WTC11 (cell line): ENCODE data around the gene DNM3. TPM values are rescaled to one million over a fixed set of nuclear protein-coding genes. Genes with fewer than 3 reads are reported as not detected.

Source experiments
- ATAC-seq: fragments of 200-7000 bp; cut with Tn5 transposase; 2 replicates; pipeline ENCODE4 v1.10.0; 2021; ENCODE audit warnings: mild to moderate bottlenecking, moderate library complexity
- CTCF ChIA-PET: fragments of 300-600 bp; sonication (Branson Sonifier 250); formaldehyde crosslinking; loops from one replicate; lab custom pipeline; 2021; ENCODE audit warnings: antibody characterized with exemption; lab: Charles Lee
- POLR2A ChIA-PET: fragments of 350-600 bp; sonication (Branson Sonifier 250); formaldehyde crosslinking; loops from one replicate; lab custom pipeline; 2021; ENCODE audit warnings: antibody characterized with exemption; lab: Charles Lee
- DNase-seq: peaks from one replicate; pipeline ENCODE4 v3.0.0; 2021; ENCODE audit warnings: low spot score
- H3K27ac Mint-ChIP-seq: 2 replicates; pipeline ENCODE4 v1.8.0; 2021; ENCODE audit warnings: mixed read lengths
- H3K27me3 Mint-ChIP-seq: 2 replicates; pipeline ENCODE4 v1.8.0; 2021; ENCODE audit warnings: low read depth, mild to moderate bottlenecking, moderate library complexity, mixed read lengths
- H3K36me3 Mint-ChIP-seq: 2 replicates; pipeline ENCODE4 v1.8.0; 2021; ENCODE audit warnings: mixed read lengths
- H3K4me1 Mint-ChIP-seq: 2 replicates; pipeline ENCODE4 v1.8.0; 2022; ENCODE audit warnings: mixed read lengths
- H3K4me3 Mint-ChIP-seq: 2 replicates; pipeline ENCODE4 v1.8.0; 2021; ENCODE audit warnings: mild to moderate bottlenecking, moderate library complexity, mixed read lengths
- H3K9me3 Mint-ChIP-seq: 2 replicates; pipeline ENCODE4 v1.8.0; 2021; ENCODE audit warnings: mixed read lengths
- ATF1 ChIP-seq: sonication (generic); formaldehyde crosslinking; IDR thresholded peaks from 2 replicates; pipeline ENCODE4 v1.8.1; 2023; ENCODE audit warnings: mild to moderate bottlenecking, moderate library complexity, missing genetic modification reagents
- CREB1 ChIP-seq: sonication (generic); formaldehyde crosslinking; IDR thresholded peaks from 2 replicates; pipeline ENCODE4 v1.8.0; 2023; ENCODE audit warnings: mild to moderate bottlenecking, missing genetic modification reagents
- CREM ChIP-seq: sonication (generic); formaldehyde crosslinking; IDR thresholded peaks from 2 replicates; pipeline ENCODE4 v1.8.1; 2022; ENCODE audit warnings: mild to moderate bottlenecking, missing genetic modification reagents, moderate library complexity
- GRHL2 ChIP-seq: fragments of 250-450 bp; sonication (Bioruptor Pico); IDR thresholded peaks from 2 replicates; pipeline ENCODE4 v1.8.0; 2022; ENCODE audit warnings: mild to moderate bottlenecking, moderate library complexity; ENCODE audit not compliant: insufficient replicate concordance, severe bottlenecking
- GTF2I ChIP-seq: fragments of 250-450 bp; sonication (Bioruptor Pico); conservative IDR thresholded peaks from 2 replicates; pipeline ENCODE4 v1.4.0; 2021; ENCODE audit warnings: mild to moderate bottlenecking
- HMGA2 ChIP-seq: fragments of 250-450 bp; sonication (Bioruptor Pico); IDR thresholded peaks from 2 replicates; pipeline ENCODE4 v1.4.0; 2021; ENCODE audit warnings: mild to moderate bottlenecking, moderate library complexity
- JUN ChIP-seq: sonication (generic); formaldehyde crosslinking; IDR thresholded peaks from 2 replicates; pipeline ENCODE4 v1.8.0; 2023; ENCODE audit warnings: mild to moderate bottlenecking, missing genetic modification reagents
- RORB ChIP-seq: fragments of 250-450 bp; sonication (Bioruptor Pico); IDR thresholded peaks from 2 replicates; pipeline ENCODE4 v1.9.0; 2021; ENCODE audit warnings: mild to moderate bottlenecking
- SMAD4 ChIP-seq: sonication (generic); formaldehyde crosslinking; IDR thresholded peaks from 2 replicates; pipeline ENCODE4 v1.8.0; 2022; ENCODE audit warnings: mild to moderate bottlenecking, missing genetic modification reagents
- ZNF232 ChIP-seq: sonication (generic); formaldehyde crosslinking; IDR thresholded peaks from 2 replicates; pipeline ENCODE4 v1.8.0; 2022; ENCODE audit warnings: mild to moderate bottlenecking, missing genetic modification reagents
- ZNF396 ChIP-seq: fragments of 250-450 bp; sonication (Bioruptor Pico); IDR thresholded peaks from 2 replicates; pipeline ENCODE4 v1.8.0; 2021; ENCODE audit warnings: mild to moderate bottlenecking, moderate library complexity, borderline replicate concordance
- ZNF423 ChIP-seq: fragments of 250-450 bp; sonication (Bioruptor Pico); IDR thresholded peaks from 2 replicates; pipeline ENCODE4 v2.1.2; 2022; ENCODE audit warnings: mild to moderate bottlenecking, moderate library complexity
- total RNA-seq: library from RNA; stranded (reverse); gene quantifications from 3 replicates; pipeline ENCODE4 v1.2.3, GENCODE V29; 2021
- TF ChIP-seq, protein P1 (sequence below): sonication (generic); formaldehyde crosslinking; IDR thresholded peaks from 2 replicates; pipeline ENCODE4 v1.8.1; 2023; ENCODE audit warnings: mild to moderate bottlenecking, missing genetic modification reagents, moderate library complexity
- TF ChIP-seq, protein P2 (sequence below): sonication (generic); formaldehyde crosslinking; IDR thresholded peaks from 2 replicates; pipeline ENCODE4 v1.8.0; 2023; ENCODE audit warnings: missing genetic modification reagents, mild to moderate bottlenecking, borderline replicate concordance
- TF ChIP-seq, protein P3 (sequence below): sonication (generic); formaldehyde crosslinking; IDR thresholded peaks from 2 replicates; pipeline ENCODE4 v1.8.1; 2022; ENCODE audit warnings: low read depth, missing genetic modification reagents, borderline replicate concordance
- TF ChIP-seq, protein P4 (sequence below): sonication (generic); formaldehyde crosslinking; IDR thresholded peaks from 2 replicates; pipeline ENCODE4 v1.8.1; 2022; ENCODE audit warnings: low read depth, mild to moderate bottlenecking, moderate library complexity, missing genetic modification reagents, borderline replicate concordance
- TF ChIP-seq, protein P5 (sequence below): fragments of 200-600 bp; IDR thresholded peaks from 2 replicates; pipeline ENCODE4 v1.8.0; 2022; ENCODE audit warnings: antibody characterized with exemption
- TF ChIP-seq, protein P6 (sequence below): fragments of 250-450 bp; sonication (Bioruptor Pico); IDR thresholded peaks from 2 replicates; pipeline ENCODE4 v1.9.0; 2021; ENCODE audit warnings: moderate library complexity, mild to moderate bottlenecking, inconsistent platforms, borderline replicate concordance
- TF ChIP-seq, protein P7 (sequence below): fragments of 250-450 bp; sonication (Bioruptor Pico); conservative IDR thresholded peaks from 2 replicates; pipeline ENCODE4 v1.9.0; 2021; ENCODE audit warnings: mild to moderate bottlenecking

DNM3 gene
- total RNA-seq, 1 experiment from 2014 or later: 1.9 TPM

DNA sequence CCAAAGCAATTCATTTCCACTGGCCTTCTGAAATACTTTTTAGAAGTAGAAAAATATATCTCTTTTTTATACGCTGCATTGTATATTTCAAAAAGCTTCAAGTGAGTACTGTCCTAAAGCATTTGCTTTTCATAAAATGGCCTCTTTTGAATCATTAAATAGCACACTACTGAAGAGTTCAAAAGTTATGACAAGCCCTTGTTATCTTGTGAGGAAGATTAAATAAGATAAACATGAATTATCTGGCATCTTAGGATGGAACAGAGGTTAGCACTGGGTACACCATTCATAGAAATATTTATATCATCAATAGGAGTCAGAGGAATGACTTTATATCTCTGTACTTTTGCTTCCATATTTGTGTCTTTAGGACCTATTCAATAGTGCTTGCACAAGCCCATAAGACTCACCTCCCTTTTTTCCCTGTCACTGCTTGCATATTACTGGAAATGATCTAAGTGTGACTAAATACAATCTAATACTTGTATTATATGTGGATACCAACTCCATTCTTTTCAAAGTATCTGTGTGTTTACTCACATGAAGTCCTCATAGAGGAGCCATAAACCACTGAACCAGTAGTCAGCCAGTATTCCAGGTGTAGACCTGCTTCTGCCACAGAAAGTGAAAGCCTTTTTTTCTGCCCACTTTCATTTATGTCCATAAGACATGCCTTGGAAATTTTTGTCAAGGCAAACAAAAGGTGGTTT lies 305.0 kb downstream of the DNM3 start:
- no peak overlapping the region for H3K4me3 Mint-ChIP-seq
- no peak for DNase-seq
- CTCF ChIA-PET: no interaction called here
- TF ChIP-seq, protein P1, sequence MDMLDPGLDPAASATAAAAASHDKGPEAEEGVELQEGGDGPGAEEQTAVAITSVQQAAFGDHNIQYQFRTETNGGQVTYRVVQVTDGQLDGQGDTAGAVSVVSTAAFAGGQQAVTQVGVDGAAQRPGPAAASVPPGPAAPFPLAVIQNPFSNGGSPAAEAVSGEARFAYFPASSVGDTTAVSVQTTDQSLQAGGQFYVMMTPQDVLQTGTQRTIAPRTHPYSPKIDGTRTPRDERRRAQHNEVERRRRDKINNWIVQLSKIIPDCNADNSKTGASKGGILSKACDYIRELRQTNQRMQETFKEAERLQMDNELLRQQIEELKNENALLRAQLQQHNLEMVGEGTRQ (CRISPR knock-in tag): no peak
- TF ChIP-seq CREM (CRISPR knock-in tag): no peak
- TF ChIP-seq, protein P2, sequence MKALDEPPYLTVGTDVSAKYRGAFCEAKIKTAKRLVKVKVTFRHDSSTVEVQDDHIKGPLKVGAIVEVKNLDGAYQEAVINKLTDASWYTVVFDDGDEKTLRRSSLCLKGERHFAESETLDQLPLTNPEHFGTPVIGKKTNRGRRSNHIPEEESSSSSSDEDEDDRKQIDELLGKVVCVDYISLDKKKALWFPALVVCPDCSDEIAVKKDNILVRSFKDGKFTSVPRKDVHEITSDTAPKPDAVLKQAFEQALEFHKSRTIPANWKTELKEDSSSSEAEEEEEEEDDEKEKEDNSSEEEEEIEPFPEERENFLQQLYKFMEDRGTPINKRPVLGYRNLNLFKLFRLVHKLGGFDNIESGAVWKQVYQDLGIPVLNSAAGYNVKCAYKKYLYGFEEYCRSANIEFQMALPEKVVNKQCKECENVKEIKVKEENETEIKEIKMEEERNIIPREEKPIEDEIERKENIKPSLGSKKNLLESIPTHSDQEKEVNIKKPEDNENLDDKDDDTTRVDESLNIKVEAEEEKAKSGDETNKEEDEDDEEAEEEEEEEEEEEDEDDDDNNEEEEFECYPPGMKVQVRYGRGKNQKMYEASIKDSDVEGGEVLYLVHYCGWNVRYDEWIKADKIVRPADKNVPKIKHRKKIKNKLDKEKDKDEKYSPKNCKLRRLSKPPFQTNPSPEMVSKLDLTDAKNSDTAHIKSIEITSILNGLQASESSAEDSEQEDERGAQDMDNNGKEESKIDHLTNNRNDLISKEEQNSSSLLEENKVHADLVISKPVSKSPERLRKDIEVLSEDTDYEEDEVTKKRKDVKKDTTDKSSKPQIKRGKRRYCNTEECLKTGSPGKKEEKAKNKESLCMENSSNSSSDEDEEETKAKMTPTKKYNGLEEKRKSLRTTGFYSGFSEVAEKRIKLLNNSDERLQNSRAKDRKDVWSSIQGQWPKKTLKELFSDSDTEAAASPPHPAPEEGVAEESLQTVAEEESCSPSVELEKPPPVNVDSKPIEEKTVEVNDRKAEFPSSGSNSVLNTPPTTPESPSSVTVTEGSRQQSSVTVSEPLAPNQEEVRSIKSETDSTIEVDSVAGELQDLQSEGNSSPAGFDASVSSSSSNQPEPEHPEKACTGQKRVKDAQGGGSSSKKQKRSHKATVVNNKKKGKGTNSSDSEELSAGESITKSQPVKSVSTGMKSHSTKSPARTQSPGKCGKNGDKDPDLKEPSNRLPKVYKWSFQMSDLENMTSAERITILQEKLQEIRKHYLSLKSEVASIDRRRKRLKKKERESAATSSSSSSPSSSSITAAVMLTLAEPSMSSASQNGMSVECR (CRISPR knock-in tag): no peak
- TF ChIP-seq, protein P3, sequence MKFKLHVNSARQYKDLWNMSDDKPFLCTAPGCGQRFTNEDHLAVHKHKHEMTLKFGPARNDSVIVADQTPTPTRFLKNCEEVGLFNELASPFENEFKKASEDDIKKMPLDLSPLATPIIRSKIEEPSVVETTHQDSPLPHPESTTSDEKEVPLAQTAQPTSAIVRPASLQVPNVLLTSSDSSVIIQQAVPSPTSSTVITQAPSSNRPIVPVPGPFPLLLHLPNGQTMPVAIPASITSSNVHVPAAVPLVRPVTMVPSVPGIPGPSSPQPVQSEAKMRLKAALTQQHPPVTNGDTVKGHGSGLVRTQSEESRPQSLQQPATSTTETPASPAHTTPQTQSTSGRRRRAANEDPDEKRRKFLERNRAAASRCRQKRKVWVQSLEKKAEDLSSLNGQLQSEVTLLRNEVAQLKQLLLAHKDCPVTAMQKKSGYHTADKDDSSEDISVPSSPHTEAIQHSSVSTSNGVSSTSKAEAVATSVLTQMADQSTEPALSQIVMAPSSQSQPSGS: no peak
- TF ChIP-seq, all 79 proteins: peak for 0
- Mint-ChIP-seq H3K9me3 (no peaks in the 10 kb centered on the region), H3K4me1 (peaks cover 45% of the 10 kb centered on the region), H3K36me3 (no peaks in the 10 kb centered on the region), H3K27ac (no peak overlapping the region), H3K27me3 (no peaks in the 10 kb centered on the region)
- ATAC-seq: no peak
- POLR2A ChIA-PET: no interaction called here

DNA sequence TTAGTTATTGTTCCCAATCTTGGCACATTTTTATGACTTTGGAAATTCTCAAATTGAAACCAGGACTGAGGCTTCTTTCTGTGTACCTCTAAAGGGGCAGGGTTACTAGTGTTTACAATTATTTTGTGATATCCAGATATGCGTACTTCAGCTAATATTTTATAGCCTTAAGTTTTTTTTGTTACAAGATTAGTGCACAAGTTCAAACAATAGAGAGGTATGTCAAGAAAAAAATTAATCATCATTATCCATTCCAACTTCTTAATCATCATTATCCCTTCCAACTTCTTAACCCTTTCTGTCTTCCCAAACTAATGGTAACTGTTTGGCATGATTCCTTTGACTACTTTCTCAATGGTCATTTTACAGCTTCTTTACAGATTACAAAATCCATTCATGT lies 306.2 kb downstream of the DNM3 start:
- Mint-ChIP-seq H3K4me1 (peaks cover 40% of the 10 kb centered on the region), H3K4me3 (no peak overlapping the region), H3K27me3 (no peaks in the 10 kb centered on the region), H3K9me3 (peaks cover 3% of the 10 kb centered on the region; the same call in 1 of the 2 replicates), H3K27ac (no peak overlapping the region), H3K36me3 (no peaks in the 10 kb centered on the region)
- TF ChIP-seq RORB (CRISPR knock-in tag) (no peak), SMAD4 (CRISPR knock-in tag) (no peak), CREB1 (CRISPR knock-in tag) (no peak), ZNF423 (no peak)
- no peak for DNase-seq
- ChIA-PET CTCF (interaction anchor here (2.6 kb wide), 1 partner anchor 252 kb away, joined by 13 read pairs; no protein-coding TSS in a partner anchor), POLR2A (no interaction called here)
- ATAC-seq: no peak

DNA sequence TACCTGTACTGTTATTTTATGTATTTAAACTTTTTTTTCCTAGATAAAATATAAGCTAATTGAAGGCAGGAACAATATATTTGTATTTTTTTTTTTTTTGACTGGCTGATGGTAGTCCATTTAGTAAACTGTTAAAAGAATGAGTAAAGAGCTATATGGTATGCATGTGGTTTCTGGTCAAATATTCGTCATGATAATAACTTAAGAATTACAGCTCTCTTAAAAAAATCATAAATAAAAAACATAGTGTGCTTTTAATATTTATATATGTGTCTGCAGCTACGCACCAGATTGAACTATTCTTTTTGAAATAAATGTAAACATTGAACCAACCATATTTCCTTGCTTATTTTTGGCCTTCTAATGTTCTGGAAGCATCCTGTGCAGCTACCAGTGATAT lies 306.9 kb downstream of the DNM3 start:
- CTCF ChIA-PET: interaction anchor here (2.6 kb wide), 1 partner anchor 251 kb away, joined by 13 read pairs; no protein-coding TSS in a partner anchor
- DNase-seq (no peak), ATAC-seq (no peak)
- Mint-ChIP-seq H3K9me3 (peaks cover 3% of the 10 kb centered on the region; the same call in 1 of the 2 replicates), H3K27me3 (no peaks in the 10 kb centered on the region), H3K4me3 (no peak overlapping the region), H3K27ac (no peak overlapping the region), H3K36me3 (no peaks in the 10 kb centered on the region), H3K4me1 (peaks cover 36% of the 10 kb centered on the region)
- TF ChIP-seq, protein P4, sequence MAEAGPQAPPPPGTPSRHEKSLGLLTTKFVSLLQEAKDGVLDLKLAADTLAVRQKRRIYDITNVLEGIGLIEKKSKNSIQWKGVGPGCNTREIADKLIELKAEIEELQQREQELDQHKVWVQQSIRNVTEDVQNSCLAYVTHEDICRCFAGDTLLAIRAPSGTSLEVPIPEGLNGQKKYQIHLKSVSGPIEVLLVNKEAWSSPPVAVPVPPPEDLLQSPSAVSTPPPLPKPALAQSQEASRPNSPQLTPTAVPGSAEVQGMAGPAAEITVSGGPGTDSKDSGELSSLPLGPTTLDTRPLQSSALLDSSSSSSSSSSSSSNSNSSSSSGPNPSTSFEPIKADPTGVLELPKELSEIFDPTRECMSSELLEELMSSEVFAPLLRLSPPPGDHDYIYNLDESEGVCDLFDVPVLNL (CRISPR knock-in tag): no peak
- TF ChIP-seq ATF1 (CRISPR knock-in tag): no peak
- TF ChIP-seq, protein P5, sequence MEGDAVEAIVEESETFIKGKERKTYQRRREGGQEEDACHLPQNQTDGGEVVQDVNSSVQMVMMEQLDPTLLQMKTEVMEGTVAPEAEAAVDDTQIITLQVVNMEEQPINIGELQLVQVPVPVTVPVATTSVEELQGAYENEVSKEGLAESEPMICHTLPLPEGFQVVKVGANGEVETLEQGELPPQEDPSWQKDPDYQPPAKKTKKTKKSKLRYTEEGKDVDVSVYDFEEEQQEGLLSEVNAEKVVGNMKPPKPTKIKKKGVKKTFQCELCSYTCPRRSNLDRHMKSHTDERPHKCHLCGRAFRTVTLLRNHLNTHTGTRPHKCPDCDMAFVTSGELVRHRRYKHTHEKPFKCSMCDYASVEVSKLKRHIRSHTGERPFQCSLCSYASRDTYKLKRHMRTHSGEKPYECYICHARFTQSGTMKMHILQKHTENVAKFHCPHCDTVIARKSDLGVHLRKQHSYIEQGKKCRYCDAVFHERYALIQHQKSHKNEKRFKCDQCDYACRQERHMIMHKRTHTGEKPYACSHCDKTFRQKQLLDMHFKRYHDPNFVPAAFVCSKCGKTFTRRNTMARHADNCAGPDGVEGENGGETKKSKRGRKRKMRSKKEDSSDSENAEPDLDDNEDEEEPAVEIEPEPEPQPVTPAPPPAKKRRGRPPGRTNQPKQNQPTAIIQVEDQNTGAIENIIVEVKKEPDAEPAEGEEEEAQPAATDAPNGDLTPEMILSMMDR: no peak
- TF ChIP-seq, protein P6, sequence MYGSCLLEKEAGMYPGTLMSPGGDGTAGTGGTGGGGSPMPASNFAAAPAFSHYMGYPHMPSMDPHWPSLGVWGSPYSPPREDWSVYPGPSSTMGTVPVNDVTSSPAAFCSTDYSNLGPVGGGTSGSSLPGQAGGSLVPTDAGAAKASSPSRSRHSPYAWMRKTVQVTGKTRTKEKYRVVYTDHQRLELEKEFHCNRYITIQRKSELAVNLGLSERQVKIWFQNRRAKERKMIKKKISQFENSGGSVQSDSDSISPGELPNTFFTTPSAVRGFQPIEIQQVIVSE (CRISPR knock-in tag): no peak
- TF ChIP-seq ZNF396: no peak
- TF ChIP-seq, protein P7, sequence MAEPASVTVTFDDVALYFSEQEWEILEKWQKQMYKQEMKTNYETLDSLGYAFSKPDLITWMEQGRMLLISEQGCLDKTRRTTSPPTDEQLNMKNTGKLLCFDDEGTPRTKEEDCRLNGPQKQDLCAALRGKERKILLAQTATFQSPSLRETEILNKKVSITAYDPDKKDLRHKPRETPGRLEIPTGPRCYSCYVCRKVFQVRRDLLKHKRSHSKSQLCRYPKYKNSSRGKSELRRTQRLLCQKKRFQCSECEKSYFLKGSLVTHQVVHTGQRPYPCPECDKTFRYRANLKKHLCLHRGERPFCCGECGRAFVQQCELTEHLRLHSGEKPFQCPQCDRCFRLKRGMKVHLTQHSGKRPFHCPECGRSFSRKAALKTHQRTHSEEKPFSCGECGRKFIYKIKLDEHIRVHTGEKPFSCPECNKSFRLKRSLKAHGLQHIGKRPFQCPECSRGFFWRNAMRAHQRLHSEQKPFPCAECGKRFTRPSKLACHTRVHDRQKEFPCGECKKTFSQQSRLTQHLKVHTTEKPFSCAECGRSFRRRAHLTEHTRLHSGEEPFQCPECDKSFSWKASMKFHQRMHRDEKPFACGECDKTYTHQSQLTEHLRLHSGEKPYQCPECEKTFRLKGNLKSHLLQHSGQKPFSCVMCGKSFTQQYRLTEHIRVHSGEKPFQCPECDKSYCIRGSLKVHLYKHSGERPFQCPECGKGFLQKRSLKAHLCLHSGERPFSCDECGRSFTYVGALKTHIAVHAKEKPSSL (CRISPR knock-in tag): no peak
- no peak for TF ChIP-seq JUN (CRISPR knock-in tag)
- no peak for TF ChIP-seq GTF2I
- no peak for TF ChIP-seq GRHL2 (CRISPR knock-in tag)
- TF ChIP-seq ZNF232 (CRISPR knock-in tag): no peak
- no peak for TF ChIP-seq HMGA2 (CRISPR knock-in tag)
- POLR2A ChIA-PET: no interaction called here
